Activated CD4-positive, alpha-beta T cell treated with anti-CD3 and anti-CD28 coated beads, Interleukin-10, Interleukin-2, amounts not matched to agents 100 ng/mL and 50 ng/mL, durations not matched to agents 16 hours and 8 hours (primary cell): Measurements from ENCODE around the gene SH3PXD2A.
A peak's percentile ranks its signal among the peaks of the same experiment; 100 is the strongest.

ENCODE experiments used
- DNase-seq: peaks from one replicate; pipeline ENCODE4 v3.0.0-alpha.2; 2020

The SH3PXD2A gene

DNA sequence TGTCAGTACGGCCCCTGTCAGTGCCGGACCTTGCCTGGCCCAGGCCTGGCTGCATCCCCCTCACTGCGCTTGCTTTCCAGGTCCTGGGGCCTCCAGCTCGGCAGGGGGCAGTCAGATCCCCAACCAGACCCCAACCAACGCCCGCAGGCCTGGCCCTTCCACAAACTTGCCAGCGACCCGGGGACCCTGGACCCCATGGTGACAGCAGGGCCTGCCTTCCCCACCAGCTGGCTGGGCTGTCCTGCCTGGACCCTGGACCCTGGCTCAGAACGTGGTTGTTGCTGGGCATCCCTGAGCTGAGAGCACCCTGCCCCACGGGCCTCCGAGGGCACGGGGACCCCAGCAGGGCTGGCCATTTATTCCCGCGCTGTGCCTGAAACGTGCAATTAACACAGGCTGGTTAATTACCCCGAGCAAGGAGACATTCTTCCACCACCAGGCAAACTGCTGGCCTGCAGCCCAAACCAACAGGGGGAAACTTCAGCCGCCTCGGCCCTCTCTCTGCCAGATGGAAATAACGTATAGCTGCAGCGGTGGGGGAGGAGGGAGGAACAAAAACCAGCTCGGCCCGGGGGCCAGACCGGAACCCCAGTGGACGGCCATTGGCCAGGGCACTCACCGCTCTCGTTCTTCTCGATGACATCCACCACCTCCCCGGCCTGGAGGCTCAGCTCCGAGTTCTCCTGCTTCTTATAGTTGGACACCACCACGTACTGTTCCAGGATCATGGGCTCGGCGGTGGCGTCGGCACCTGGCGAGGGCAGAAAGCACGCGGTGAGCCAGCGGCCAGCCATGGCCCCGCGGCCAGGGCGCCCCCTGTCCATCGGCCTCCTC is 194.8 kb downstream of the SH3PXD2A start:
- DNase-seq = peak; percentile 22

DNA sequence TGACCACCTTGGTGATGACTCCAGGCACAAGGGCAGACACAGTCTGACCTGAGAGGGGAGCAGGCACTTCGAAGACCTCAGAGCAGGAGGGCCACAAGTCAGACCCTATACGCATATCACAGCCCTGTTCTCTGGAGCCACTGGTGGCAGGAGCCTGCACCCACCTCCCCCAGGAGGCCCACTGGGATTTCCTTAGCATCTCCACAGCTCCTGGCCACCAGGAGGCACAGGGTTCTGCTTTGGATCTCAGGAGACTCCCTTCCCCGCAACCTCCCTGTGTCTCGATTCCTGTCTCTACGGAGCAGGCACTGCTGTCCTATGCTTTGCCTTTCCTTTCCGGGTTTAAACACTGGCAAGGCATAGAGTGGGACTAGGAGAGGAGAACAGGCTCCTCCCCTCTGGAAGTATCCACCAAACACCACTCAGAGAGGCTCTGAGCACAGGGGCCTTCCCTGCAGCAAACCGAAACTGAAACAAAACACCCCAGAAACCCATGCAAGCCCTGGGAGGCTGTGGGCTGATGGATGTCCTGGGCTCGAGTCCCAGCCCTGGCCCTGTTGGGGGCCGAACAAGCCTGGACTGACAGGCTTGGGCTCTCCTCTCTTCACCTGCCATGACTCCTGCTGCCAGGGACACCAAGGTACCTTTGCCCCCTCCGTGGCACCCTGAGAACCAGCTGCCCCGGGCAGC is 195.6 kb downstream of the SH3PXD2A start:
- DNase-seq = peak; percentile 75

GRCh38 chr10:103658049-103658577 is 197.3 kb downstream of the SH3PXD2A start:
- DNase-seq = no peak

- no peak for DNase-seq
These were observed 198.2 kb downstream of the SH3PXD2A start for GRCh38 chr10:103657061-103657591.

DNA sequence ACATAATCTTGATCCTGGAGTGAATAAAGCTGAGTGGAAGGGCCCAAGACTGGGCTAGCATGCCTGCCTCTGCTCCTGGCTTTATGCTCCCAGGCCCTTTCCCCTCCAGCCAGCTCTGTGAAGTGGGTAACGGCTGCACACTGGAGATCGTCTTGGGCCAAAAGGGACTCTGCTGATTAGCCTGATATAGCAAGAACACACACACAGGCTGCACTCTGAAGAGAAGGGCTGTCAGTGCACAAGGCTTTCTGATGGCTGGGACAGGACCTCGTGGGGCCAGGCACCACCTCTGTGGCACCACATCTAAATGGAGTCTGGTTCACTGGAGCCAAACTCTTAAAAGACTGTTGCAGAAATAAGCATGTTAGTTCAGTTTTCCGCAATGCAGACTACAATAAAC is 200.5 kb downstream of the SH3PXD2A start:
- DNase-seq = no peak

GRCh38 chr10:103653581-103654037 is 201.8 kb downstream of the SH3PXD2A start:
- no peak for DNase-seq

DNA sequence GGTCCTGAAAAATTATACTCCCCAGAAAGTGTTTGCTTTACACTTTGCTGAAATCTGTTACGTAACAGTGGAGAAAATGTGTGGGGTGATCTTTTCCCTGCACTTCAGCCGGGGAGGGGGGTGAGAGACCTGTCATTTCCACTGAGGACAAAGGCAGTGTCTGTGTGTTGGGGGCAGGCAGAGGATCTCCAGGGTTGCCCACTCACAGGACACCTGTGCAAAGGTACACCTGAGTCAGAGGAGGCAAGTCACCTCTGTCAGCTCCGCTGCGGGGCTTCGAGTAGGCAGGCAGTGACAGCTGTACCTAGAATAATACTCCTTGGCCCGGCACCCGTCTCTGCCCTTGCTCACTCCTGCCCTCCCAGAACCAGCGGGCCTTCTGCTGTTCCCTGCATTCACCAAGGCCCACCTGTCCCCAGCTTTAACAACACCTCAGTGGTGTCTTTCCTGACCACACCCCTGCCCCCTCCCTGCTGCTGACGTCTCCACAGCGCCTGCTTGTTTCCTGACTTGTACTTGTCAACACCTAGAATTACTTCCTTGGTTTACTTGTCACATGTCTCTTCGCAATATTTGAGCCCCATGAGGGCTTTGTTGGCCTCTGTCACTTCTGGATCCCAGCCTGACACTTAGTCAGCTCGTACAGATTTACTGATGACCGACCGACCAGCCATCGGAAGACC is 202.6 kb downstream of the SH3PXD2A start:
- DNase-seq = no peak

- DNase-seq = no peak
These were observed 203.4 kb downstream of the SH3PXD2A start for GRCh38 chr10:103651783-103652476.

DNA sequence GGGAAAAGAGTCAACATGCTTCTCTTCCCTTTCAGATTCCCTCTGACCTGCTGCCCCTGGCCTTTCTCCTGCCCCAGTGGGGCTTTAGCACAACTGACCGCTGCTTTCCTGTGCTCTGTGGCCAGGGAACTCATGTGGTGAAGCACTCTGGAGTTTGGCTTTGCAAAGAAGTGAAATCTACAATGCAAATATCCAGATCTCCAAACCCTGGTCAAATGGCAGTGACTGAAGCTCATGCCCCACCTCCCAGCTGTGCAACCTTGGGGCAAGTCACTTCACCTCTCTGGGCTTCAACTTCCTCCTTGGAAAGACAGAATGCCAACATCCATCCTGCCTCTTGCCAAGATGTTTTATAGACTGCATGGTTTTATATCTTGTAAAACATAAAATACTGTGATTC is 204.0 kb downstream of the SH3PXD2A start:
- no peak for DNase-seq

DNA sequence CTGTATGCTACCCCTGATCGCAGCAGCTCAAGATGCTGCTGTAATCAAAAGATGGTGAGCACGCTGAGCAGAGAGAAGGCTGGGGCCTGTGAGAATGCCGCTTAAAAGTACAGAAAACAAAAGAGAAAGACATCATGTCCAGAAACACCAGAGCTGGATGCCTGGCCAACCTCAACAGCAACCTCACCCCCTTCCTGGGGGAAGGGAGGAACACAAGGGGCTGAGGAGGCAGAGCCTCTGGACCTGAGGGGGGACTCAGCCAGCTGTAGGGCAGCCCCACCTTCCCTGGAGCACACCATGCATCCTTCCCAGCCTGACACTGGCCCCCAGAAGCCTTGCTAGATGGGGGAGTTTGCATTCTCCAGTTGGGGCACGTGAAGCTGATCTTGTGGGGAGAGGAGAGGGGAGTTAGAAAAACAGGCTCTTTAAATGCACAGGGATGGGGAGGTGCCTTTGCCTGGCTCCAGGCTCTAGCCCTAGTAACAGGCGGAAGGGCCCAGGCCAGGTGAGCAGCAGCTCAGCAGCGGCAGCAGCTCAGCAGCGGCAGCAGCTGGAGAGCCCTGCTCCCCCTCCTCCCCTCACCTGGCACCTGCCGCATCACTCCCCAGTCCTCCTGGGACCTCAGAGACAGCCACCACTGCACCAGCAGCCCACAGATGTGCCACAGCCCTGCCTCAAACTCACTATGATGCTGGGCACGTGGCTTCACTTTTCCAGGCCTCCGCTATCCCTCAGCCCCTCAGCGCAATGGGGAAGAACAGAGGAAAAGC is 205.5 kb downstream of the SH3PXD2A start:
- no peak for DNase-seq

DNA sequence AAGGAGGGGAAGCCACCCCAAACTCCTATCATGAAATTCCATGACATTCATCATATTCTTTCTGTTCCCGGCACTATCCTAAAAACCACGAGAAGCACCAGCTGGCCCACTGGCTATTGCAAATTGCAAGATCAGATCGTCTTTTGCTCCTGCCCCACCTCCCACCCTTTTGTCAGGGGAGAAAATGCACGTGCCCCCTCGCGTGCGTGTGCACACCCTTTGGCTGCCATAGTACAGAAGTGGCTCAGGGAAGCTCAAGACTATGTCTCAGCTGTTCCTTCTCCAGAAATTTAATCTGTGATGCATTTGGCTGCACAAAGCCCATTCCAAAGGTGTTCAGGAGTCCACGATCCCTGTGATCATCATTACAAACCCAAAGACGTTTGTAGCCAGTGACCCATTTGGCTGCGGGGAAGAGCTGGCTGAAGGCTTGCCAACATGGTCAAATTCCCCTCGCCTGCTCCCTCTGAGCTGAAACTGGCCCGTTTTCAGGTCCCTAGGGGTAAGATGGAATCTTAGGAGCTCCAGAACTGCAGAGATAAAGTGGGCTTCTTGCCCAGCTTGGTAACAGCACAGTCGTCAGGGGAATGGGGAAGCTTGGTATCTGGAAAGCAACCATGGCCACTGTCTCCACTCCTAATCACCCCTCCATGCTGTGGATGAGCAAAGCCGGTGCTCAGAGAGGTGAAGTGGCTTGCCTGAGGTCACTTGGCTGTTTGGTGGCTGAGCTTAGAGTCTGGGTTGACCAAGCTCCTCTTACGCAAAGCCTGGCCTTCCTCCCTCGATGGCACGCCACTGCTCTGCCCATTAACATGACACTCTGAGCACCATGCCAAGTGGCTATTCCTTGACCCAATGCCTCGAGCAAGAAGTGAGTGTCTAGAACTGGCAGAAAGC is 206.5 kb downstream of the SH3PXD2A start:
- DNase-seq = no peak

GRCh38 chr10:103648251-103648635 is 207.1 kb downstream of the SH3PXD2A start:
- no peak for DNase-seq

DNA sequence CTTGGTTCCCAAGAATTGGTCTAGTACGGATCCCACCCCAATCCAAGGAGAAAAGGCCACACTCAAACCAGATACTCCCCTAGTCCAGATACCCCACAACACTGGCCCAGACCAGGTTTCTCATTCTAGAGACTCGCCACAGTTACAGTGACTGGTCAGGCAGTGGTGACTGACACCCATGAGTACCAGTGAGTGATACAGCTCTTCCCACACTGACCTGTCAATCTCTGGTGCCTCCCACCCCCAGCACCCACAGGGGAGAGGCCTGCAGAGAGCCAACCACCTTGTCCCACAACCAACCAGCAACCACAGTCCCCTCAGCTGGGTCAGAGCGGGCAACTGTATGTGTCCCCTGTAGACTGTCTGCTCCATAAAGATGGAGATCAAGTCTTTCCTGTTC is 209.1 kb downstream of the SH3PXD2A start:
- no peak for DNase-seq

- no peak for DNase-seq
These were observed 210.0 kb downstream of the SH3PXD2A start for GRCh38 chr10:103645141-103646054.

DNA sequence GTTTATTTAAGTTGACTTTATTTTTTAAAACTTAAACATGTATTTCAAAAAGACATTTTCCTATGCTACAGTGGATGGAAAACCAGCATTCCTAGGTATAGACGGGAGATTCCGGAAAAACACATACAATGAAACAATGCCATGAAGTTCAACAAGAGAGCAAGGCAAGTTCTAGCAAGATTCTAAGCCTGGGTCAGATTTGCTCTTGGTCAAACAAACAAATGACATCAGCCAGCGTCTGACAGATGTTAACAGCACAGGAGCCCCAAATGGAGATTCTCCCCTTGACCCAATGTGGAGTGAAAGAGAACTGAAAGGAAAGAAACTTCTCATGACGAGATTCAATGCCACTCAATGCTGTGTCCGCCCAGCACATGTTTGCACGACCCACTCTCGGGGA is 212.0 kb downstream of the SH3PXD2A start:
- no peak for DNase-seq

DNA sequence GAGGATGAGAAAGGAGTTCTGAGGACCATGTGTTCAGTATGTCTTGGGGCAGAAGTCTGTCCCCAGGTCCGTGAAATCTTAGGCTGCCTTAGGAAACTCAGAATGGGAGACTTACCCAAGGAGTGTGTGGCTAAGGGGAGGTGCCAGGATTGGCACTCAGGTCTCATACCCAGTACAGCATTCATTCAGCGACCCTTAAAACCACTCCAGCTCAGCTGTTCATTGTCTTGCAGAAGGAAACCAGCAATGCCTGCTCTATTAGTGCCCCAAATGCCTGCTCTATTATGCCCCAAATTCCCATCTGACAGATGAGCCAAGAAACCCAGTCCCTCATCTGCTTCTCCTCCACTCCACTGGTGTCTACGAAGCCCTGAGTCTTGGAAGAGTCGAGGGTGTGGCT is 214.1 kb downstream of the SH3PXD2A start:
- no peak for DNase-seq

- no peak for DNase-seq
These were observed 214.8 kb downstream of the SH3PXD2A start for GRCh38 chr10:103640436-103641181.

DNA sequence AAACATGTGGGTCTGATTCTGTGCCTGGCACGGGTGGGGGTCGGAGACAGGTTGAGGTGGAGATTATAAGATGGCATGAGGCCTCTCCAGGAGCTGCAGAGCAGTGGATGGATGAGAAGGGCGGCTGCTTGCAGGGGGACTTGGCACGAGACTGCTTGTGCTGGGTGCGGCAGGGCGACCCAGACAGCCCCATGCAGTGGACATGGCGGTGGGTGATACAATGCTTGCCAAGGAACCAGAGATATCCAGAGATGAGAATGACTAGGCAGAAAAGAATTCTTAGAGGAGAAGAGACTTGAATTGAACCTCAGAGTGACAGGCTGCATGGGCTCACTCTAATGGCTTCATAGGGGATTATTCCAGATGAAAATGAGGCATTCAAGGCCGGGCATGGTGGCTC is 216.4 kb downstream of the SH3PXD2A start:
- no peak for DNase-seq
